Smooth muscle cell of the brain vasculature (primary cell): ENCODE data around the gene RNF212.

Experiments
- DNase-seq: peaks from one replicate; pipeline ENCODE4 v3.0.0-alpha.2; 2012; ENCODE audit warnings: low read depth, low spot score

RNF212 gene

GRCh38 chr4:1036976-1037810 is 76.2 kb downstream of the RNF212 start:
- no peak for DNase-seq

- no peak for DNase-seq
Observed at GRCh38 chr4:1036095-1036494, 77.3 kb downstream of the RNF212 start.

GRCh38 chr4:1035510-1035909 is 77.9 kb downstream of the RNF212 start:
- DNase-seq, result no peak

GRCh38 chr4:1033840-1034551 is 79.4 kb downstream of the RNF212 start:
- DNase-seq, result no peak

GRCh38 chr4:1032861-1033260 is 80.5 kb downstream of the RNF212 start:
- no peak for DNase-seq

- DNase-seq, result no peak
Observed at GRCh38 chr4:1031956-1032795, 81.2 kb downstream of the RNF212 start.

- DNase-seq, result no peak
Observed at GRCh38 chr4:1031346-1031745, 82.0 kb downstream of the RNF212 start.

- DNase-seq, result no peak
Observed at GRCh38 chr4:1030559-1030958, 82.8 kb downstream of the RNF212 start.

- DNase-seq, result no peak
Observed at GRCh38 chr4:1030031-1030430, 83.3 kb downstream of the RNF212 start.

- no peak for DNase-seq
Observed at GRCh38 chr4:1029529-1029928, 83.8 kb downstream of the RNF212 start.

- DNase-seq, result no peak
Observed at GRCh38 chr4:1028574-1029220, 84.7 kb downstream of the RNF212 start.

- DNase-seq, result no peak
Observed at GRCh38 chr4:1027915-1028238, 85.5 kb downstream of the RNF212 start.

GRCh38 chr4:1027219-1027914 is 86.0 kb downstream of the RNF212 start:
- DNase-seq, result no peak

- DNase-seq, result no peak
Observed at GRCh38 chr4:1026115-1026514, 87.2 kb downstream of the RNF212 start.

GRCh38 chr4:1024882-1025545 is 88.3 kb downstream of the RNF212 start:
- DNase-seq, result no peak

GRCh38 chr4:1023895-1024740 is 89.2 kb downstream of the RNF212 start:
- no peak for DNase-seq

GRCh38 chr4:1023075-1023640 is 90.2 kb downstream of the RNF212 start:
- DNase-seq, result no peak

GRCh38 chr4:1022739-1023066 is 90.7 kb downstream of the RNF212 start:
- no peak for DNase-seq

GRCh38 chr4:1022051-1022738 is 91.2 kb downstream of the RNF212 start:
- no peak for DNase-seq
